NCI-H446 (cell line): Measurements from ENCODE around the gene CYP11A1.

Experiments
- DNase-seq, 2 experiments: peaks; one replicate each; lab custom pipeline; 2025; lab: John Stamatoyannopoulos, UW

Gene CYP11A1

DNA sequence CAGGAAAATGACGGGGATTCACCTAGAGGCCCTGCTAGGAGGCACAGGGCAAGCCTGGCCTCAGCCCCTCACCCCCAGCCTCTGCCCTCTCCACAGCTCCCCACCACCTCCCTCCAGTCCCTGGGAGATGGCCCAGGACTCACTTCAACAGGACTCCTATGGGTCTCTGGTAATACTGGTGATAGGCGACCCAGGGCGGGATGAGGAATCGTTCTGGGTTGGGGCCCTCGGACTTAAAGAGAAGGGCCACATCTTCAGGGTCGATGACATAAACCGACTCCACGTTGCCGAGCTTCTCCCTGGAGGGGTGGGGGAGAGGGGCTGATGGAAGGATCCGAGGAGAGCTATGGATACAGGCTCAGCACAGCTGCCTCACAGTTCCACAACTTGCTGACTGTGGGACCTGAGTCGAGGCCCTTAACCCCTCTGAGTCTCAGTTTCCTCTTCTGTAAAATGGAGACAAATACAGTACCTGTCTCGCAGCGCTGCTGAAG lies 19.6 kb downstream of the CYP11A1 start:
- no peak for DNase-seq

DNA sequence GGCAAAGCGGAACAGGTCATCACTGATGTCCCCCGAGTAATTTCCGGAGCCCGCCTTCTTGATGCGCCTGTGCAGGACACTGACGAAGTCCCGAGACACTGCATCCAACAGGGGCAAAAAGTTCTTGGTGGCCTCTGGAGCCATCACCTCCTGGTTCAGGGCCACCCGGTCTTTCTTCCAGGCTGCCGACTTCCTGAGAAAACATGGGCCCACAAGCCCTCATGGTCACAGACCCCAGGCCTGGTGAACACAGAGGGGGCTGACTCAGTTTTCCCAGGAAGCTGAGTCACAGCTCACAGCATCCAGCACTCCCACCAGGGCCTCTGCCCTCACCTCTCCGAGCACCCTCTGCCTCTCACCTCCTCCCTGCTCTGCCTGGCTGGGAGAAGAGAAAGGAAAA lies 22.4 kb downstream of the CYP11A1 start:
- DNase-seq, result no peak

DNA sequence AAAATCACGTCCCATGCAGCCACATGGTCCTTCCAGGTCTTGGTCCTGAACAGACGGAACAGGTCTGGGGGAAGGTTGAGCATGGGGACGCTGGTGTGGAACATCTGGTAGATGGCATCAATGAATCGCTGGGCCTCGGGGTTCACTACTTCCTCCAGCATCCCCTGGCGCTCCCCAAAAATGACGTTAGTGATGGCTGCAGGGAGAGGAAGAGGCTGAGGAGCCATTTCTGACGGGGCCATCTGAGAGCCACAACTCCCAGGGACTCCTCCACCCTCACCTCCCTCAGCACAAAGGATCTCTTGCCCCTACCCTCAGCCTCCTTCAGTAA lies 23.7 kb downstream of the CYP11A1 start:
- DNase-seq, result no peak

DNA sequence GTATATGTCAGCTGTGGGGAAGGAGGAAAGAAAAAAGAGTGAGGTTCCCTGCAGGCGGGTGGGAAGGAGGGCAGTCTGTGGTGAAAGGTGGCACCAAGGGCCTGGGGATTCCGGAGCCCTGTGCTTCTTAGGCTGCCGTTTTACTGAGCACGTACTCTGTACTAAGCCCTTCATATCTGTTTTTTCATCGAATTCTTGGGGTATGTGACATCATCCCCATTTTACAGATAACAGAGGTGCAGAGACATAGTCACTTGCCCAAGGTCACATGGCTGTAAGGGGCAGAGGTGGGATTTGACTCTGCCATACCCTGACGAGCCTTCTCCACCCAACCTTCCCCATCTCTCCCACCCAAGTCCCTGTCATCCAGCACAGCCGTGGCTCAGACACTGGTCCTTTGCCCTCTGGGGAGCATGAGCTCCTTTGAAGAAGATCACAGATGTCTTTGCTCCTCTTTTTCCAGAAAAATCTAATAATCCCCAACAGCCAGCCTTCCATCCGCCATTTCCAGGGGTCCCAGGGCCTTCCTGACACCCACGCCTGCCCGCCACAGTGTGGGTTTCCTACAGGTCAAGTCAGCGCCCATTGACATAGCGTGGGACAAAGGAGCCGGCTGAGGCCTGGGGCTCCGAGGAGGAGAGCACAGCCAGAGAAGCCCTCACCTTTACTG lies 24.2 kb downstream of the CYP11A1 start:
- no peak for DNase-seq

DNA sequence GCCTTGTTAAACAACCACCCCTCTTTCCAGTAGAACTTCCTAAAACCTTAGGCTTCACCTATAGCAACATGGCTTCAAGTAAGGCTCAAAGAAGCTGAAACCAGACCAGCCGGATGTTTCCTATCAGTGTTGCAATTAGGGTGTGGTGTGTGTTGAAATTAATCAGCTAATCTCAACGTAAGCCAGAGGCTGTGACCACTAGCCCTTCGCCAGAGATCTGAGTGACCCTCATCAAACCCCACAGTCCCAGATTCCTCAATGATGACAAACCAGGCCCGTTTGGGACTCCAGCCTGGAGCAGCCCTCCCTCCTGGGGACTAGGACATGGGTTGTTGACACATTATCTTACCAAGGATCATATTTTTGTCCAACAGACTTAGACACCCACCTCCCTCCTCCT lies 27.3 kb downstream of the CYP11A1 start:
- no peak for DNase-seq

DNA sequence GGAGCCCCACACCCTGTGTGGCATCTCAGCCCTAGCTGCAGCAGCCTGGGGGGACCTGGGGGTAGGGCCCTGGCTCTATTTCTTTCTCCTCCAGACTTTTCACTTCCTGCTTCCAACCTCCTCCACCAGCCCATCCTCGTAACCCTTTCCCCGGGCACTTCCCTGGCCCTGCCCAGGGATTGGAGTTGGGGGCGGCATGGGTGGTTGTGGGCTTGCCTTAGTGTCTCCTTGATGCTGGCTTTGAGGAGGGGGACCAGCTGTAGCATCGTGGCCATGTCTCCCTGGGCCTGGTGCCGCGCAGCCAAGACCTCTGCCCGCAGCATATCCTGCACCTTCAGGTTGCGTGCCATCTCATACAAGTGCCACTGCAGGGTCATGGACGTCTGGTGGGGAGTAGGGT lies 28.1 kb downstream of the CYP11A1 start:
- no peak for DNase-seq

DNA sequence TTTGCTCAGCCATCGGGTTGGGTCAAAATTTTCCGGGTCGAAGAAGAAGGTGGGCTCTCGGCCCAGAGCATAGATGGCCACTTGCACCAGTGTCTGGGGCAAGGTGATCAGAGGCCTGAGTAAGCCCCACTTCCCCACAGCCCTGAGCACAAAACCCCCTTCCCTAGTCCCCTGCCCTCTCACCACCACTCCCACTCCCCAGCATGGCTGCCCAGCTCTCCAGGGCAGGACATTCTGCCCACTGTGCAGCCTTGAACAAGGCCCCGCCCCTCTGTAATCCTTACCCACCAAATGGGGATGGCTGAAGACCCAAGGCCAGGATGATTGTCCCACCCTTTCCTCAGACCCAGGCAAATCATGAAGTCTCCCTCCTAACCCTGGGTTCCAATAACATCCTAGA lies 28.8 kb downstream of the CYP11A1 start:
- DNase-seq, result no peak

DNA sequence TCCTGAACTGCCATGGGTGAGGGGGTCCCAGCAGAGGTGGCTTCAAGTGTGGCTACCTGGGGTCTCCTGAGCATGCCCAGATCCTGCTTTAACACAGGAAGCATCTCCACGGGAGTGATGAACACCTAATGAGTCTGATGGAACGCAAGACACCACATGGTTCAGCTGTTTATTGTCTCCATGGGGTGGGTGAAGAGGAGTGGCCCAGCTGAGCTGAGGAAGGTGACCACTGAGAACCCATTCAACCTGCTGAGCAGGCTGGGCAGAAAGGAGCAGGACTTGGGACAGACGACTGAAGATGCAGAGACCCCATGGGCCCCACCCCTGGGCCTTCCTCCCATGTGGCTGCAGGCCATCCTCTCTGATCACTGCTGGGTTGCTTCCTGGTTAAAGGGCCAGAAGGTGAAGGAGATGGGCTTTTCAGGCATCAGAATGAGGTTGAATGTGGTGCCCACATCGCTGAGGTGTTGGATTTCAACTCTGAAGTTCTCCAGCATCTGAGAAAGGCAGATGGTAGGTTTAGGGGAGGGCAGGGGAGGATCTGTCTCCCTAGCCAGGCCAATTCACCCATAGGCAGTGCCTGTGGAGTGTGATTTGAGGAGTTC lies 29.7 kb downstream of the CYP11A1 start:
- no peak for DNase-seq

DNA sequence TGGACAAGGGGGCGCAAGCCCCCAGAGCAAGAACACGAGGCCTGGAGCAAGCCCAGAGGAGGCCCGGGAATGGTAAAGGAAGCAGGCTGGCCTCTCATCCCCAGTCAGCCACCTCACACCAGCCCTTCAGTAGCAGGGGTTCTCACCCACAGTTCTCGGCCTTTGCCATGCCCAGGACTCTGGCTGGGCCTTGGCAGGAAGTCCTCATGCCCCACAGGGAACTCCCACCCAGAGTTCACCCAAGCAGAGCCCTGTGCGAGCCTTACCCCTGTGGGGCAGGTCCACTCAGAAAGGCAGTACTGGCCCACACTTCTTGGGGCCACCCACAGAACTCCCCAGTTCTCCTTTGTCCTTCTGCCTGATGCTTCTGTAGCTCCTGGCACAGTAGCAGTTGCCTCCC lies 30.3 kb downstream of the CYP11A1 start:
- DNase-seq, result no peak

DNA sequence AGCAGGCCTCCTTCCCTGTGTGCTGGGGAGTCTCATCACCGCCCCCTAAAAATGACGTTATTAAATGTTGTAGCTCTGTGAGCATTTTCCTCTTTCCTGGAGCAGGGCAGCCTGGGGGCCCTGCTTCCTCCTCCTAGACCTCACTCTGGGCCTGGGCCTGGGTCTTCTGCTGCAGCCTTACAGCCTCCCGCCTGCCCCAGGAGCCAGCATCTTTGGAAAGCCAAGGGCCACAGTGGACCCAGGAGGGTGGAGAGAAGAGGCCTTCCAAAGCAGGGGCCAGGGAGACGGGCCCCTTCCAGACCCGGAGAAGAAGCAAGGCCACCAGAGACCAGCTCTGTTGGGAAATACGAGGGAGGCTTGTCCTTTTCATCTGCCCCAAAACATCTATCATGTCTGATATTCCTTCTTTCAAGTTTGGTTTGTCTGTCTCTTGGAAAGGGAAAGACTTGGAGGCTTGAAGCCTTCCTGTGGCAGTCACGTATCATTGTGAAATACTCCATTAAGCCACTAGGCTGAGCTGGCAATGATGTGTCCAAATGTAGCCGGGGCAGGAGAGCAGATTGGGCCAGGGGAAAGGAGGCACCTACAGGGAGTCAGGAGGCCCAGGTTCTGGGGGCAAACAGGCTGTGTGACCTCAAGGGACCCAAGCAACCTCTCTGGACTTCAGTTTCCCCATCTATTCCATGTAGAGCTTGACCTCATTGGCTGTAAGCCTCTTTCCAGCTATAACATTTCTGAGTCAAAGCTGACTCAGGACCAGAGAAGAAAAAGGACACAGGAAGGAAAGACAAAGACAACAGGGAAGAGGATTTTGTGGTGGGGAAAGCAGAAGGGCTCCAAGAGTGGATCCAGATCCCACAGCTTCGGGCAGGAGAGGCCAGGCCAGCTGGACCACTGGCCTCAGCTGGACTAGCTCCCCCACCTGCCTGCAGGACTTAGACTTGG lies 31.1 kb downstream of the CYP11A1 start:
- DNase-seq, result no peak

DNA sequence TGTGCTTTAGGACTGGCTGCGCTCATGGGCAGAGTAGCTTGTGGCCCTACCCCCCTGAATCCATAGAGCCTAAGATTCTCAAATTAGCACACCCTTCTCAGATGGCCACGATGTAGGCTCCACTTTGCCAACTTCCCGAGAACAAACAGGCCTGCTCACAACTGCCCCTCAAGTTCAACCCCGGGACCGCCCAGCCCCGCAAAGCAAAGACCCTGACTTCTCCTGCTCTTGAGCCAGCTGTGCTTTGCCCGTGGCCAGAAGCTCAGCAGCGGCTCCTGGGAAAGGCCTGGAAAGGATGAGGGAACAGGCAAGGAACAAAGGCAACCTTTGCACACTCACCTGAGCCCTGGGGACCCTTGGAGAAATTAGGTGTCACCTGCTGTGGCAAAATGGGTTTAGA lies 32.0 kb downstream of the CYP11A1 start:
- DNase-seq, result no peak

DNA sequence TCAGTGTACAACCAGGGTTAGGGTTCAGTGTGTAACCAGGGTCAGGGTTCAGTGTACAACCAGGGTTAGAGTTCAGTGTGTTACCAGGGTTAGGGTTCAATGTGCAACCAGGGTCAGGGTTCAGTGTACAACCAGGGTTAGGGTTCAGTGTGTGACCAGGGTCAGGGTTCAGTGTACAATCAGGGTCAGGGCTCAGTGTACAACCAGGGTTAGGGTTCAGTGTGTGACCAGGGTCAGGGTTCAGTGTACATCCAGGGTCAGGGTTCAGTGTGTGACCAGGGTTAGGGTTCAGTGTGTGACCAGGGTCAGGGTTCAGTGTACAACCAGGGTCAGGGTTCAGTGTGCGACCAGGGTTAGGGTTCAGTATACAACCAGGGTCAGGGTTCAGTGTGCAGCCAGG lies 33.3 kb downstream of the CYP11A1 start:
- no peak for DNase-seq

DNA sequence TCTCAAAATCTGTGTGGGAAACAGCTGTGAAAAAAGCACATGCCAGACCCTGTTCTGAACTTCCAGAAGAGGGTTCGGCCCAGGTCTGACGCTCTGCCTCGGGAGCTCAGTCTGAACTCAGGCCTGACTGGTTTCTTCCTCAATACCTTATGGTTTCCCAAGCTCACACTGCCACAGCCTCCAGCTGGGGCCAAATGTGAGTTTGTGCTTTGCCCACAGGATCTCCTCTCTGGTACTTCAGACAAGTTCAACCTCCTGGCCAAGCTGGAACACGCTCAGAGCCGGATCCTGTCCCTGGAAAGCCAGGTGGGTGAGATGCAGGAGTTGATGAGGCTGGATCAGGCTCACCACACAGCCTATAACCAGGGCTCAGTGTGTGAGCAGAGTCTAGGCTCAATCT lies 33.8 kb downstream of the CYP11A1 start:
- no peak for DNase-seq

DNA sequence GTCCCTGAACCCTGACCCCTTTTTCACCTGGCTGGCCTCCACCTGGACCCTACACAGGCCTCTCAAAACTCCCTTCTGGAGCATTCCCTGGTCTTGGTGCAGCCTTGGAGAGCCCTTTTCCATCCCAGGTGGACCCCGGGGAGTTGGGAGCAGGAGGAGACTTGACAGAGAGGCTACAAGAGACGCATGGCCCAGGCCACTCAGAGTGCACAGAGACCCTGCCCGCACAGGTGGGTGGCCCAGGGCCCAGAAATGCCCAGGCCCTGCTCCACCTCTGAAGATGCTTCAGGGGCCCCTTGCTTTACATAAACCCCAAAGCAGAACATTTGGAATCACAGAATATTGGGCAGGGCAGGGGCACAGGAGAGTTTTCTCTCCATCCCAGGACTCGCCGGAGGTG lies 34.4 kb downstream of the CYP11A1 start:
- DNase-seq, result no peak

DNA sequence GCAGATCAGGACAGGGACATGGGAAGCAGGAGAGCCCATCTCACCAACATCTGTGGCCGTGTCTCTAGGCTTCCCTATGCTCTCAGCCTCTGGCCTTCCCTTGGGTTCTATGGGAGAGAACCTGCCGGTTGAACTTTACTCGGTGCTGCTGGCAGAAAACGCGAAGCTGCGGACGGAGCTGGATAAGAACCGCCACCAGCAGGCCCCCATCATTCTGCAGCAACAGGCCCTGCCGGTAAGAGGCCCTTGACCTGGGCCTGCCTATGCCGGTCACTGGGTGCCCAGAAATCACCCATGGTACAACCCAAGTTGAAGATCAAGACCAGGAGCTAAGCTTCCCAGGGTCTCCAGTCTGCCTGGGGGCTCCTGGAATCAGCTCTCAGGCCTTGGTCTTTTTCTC lies 34.8 kb downstream of the CYP11A1 start:
- no peak for DNase-seq

DNA sequence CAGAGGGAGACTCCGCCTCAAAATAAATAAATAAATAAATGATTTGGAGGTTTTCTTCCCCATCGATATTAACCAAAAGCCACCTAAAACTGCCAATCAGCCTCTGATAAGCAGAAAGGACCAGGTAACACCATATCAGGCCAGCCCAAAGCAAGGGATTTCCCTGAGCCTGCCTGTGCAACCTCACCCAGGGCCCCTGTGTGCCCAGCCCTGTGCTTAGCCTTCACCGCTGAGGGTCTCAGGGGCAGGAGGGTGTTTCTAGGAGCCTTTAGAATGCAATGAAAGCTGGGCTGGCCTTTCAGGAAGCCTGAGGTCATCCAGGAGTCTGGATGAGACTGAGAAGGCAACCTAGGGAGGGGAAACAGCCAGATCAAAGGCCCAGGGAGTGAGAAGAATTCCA lies 35.4 kb downstream of the CYP11A1 start:
- DNase-seq, result no peak

DNA sequence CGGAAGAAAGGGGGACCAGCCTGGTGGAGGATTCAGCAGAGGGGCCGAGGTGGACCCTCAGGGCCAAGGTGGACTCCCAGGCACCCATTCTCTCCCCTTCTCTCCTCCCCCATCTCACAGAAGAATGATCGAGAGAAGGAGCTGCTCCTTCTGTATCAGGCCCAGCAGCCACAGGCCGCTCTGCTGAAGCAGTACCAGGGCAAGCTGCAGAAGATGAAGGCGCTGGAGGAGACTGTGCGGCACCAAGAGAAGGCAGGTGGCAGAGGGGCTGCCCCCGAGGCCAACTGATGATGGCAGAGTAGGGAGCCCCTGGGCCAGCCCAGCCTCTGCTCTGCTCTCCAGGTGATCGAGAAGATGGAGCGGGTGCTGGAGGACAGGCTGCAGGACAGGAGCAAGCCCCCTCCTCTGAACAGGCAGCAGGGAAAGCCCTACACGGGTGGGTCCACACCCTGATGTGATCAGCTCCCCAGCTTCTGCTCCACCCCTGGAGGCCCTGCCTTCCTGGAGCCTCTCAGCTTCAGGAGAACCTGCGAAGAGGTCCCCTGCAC lies 36.5 kb downstream of the CYP11A1 start:
- no peak for DNase-seq

DNA sequence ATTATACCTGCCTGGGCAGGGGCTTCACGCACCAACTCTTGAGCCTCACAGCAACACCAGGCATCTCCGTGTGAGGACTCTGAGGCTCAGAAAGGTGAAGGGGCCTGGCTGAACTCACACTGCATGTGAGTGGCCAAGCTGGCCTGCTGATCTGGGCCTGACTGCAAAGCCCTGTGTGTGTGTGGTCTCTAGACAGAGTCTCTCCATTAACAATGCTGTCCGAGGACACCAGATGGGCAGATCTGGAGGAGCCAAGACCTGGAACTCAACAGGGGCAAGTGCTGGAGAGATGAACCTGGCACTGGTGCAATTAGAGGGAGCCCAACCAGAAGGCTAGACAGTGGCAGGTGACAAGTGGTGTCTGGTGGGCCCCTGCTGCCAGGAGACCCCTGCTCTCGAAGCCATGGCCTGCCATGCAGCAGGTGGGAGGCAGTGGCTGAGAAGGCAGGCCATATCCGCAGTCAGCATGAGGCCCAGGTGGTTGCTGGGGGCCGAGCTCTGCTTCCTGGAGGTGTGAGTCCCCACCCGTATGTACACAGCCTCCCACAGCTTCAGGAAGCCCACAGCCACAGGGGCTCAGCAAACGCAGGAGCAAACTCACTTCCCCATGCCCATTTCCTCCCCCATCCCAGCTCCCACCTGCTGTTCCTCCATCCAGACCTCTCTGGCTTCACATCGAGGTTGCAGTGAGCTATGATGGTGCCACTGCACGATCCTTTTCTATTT lies 39.0 kb downstream of the CYP11A1 start:
- DNase-seq, result no peak

DNA sequence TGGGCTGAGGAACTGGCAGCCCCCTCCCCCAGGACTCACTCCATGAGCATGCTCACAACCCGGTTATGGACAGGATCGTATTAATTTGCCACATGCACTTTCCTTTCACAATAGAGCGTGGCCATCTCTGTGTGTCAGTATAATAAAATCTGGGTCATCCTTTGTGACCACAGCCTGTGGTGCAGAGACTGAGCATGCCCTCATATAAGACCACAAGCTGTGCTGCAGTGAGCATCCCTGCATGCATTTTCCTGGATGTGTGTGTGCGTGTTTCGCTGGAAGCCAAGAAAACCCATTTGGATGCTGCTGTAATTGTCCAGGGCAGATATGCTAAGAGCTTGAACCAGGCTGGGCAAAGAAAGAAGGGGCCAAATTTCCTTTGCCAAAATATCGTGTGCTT lies 39.7 kb downstream of the CYP11A1 start:
- DNase-seq, result no peak

DNA sequence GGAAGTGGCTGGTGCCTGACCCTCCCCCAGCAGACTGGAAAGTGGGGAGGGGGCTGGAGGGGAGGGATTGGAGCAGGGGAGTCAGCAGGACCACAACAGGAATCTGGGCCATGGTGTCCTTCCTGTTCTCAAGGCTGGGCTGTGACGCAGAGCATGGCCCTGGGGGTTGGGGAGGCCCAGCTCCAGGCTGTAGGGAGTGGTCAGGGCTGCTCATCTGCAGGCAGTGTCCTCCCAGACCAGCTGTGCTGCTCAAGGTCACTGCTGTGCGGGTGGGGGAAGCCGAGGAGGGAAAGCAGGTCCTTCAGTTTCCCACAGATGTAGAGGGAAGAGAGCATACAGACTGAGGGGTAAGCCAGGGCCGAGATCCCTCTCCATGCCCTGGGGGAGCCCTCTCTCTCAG lies 40.7 kb downstream of the CYP11A1 start:
- no peak for DNase-seq

DNA sequence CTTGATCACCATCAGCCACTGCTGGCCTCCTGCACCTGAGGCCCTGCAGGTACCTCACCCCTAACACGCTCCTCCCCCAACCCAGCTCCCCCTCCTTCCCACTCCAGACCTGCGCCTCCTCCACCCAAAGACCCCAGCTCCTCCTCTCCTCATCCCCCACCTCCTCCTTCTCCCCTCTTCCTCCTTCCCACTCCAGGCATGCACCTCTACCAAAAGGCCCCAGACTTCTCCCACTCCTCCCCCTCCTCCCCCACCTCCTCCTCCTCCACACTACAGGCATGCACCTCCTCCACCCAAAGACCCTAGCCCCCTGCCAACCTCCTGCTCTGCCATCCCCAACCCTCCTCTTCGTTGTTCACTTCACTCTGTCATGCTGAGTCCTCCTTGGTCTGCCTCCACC lies 42.7 kb downstream of the CYP11A1 start:
- no peak for DNase-seq

DNA sequence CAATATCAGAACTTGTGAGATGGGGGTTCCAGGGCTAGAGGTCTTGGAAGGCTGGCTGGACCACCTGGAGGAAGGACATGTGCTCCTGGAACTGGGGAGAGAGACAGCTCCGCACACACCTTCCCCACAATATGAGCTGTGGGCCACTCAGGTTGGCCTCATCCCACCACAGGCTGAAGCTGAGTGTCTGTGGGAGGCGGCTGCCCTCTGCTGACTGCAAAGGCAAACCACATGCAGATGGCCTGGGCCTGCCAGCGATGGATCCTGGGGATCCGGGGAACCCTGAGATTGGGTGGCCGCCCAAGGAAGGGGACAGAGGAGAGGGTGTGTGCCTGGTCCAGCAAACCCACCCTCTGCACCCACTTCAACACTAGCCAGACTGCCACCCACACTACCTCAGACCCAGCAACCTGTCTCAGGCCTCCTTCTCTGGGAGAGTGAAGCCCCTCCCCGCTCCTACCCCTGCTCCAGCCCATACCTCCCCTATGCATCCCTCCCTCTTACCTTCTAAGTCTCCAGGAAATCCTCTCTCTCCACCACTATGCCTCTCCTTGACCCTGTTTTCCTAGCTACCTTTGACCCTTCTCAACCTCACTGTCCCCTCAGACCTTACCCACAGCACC lies 44.8 kb downstream of the CYP11A1 start:
- DNase-seq, result peak; percentile 28 to 69
